ENCODE results near the gene RPTOR. TPM values are rescaled to one million over a fixed set of nuclear protein-coding genes. Genes with fewer than 3 reads are reported as not detected.
A peak's percentile ranks its signal among the peaks of the same experiment; 100 is the strongest.

RPTOR gene
- polyA plus RNA-seq, 1 of the 3 experiments (the other 2 are of a cell fraction) = 14.9 TPM

DNA sequence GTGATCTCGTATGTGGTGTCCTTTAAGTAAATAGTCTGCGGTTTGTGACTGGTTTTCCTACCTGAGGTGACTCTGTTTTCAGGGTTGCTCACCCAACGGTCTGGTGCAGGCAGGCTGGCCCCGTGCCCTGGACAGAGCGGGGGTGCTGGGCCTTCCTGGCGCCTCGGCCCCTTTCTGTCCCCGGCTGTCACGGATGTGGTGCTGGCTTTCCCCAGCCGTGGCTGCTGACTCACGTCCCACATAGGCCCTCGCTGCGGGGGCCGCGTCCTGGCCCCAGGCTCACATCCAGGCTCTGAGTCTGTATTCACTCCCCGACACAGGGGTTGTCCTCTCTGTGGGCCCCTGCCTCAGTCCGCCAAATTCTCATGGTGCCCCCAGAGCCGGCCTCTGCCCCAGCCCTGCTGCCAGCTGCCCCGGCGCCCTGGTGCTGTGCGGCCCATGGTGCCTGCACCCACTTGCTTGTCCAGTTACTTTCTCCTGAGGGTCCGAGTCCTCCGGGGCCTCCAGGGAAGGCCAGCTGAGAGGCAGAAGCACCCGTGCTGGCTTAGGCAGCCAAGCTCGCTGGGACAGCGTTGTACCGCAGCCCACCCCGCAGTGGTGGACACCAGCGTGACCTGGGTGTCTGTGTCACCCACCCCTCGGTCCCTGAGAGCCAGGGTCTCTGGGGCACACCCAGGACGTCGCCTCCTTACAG is 452.9 kb downstream of the RPTOR start:
- Histone ChIP-seq H3K9me2 (no peaks in the 10 kb centered on the region), H3K27me3 (ENCODE audit: insufficient read depth) (peaks cover 2% of the 10 kb centered on the region; the same call in 1 of the 2 replicates), H3K9me3 (no peaks in the 10 kb centered on the region), H3K4me3 (ENCODE audit: low read depth in 2 of 2, low read length in 1 of 2) (no peak overlapping the region), H3K4me1 (ENCODE audit: control insufficient read depth in 1 of 2, insufficient read depth in 2 of 2, low read depth in 1 of 2, low read length in 1 of 2) (peaks cover 15 to 18% of the 10 kb centered on the region in 2 experiments; a peak in 1 of 4 replicates), H4K20me1 (ENCODE audit: insufficient read depth) (peaks cover 21% of the 10 kb centered on the region; the same call in 1 of the 2 replicates), H3K9ac (no peak overlapping the region), H3K36me3 (replicated peaks in 1 of 2; ENCODE audit: control insufficient read depth in 1 of 2, insufficient read depth in 2 of 2, low read length in 1 of 2) (peaks cover 15 to 49% of the 10 kb centered on the region in 2 experiments), H3K79me2 (ENCODE audit: insufficient read depth) (peaks cover 17% of the 10 kb centered on the region), H2AFZ (ENCODE audit: low read depth) (no peak overlapping the region), H3F3A (replicated peaks; ENCODE audit: insufficient read depth) (peaks cover 12% of the 10 kb centered on the region), H3K4me2 (no peak overlapping the region), H3K27ac (ENCODE audit: low read depth in 2 of 2, low read length in 1 of 2) (no peak overlapping the region)
- peak; percentile 30 for DNase-seq
- WGBS (ENCODE audit: low lambda C conversion rate) = 90% methylated on average over 18 of the region's 32 CpGs
- TF ChIP-seq SIN3A (IDR thresholded peaks at IDR 0.05; ENCODE audit: borderline replicate concordance, low read depth, low read length) = no peak
- TF ChIP-seq RXRA (IDR thresholded peaks at IDR 0.05; ENCODE audit: borderline replicate concordance, low read depth) = no peak
- no peak for TF ChIP-seq YY1 (IDR thresholded peaks at IDR 0.05; ENCODE audit: low read depth)
- no peak for TF ChIP-seq TCF12 (IDR thresholded peaks at IDR 0.05)
- no peak for TF ChIP-seq TAF1 (IDR thresholded peaks at IDR 0.05; ENCODE audit: borderline replicate concordance, low read depth, low read length)
- no peak for TF ChIP-seq NRF1 (IDR thresholded peaks at IDR 0.05; ENCODE audit: low read depth, low read length)
- TF ChIP-seq FOSL2 (IDR thresholded peaks at IDR 0.05; ENCODE audit: borderline replicate concordance, low read depth) = no peak
- POLR2A ChIA-PET = no interaction called here
- CTCF ChIA-PET = interaction anchor here (1.1 to 1.9 kb wide), 3 partner anchors 23 to 104 kb away, joined by 6 to 9 read pairs (median 7); no protein-coding TSS in a partner anchor

DNA sequence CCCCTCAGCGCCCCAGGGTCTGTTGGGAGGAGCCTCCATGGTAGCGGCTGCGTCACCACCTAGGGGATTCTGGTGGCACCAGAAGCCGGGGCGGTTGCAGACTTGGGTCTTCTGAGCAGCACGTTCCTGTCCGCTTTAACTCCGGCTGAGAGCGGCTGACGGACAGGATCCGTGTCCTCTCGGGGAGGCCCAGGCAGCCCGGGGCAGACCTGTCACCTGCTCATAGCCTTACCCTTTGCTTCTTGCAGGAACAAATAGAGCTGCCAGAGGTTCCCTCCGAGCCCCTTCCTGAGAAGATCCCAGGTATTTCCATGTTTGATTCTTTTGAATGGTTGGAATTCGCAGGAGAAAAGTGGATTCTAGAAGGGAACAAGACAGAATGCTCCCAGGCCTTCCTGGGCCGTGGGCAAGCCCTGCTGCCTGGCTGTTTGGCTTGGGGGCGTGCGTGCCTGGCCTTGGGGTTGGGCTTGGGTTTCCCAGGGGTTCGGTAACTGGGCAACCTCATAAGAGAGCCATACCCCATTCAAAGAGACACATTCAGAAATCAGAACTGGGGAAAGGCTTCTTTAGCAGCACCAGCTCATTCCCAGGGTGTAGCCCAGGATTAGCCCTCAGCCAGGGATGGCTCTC is 453.6 kb downstream of the RPTOR start:
- no peak overlapping the region for H3K4me3 ChIP-seq (ENCODE audit: low read depth in 2 of 2, low read length in 1 of 2)
- no peaks in the 10 kb centered on the region for H3K9me3 ChIP-seq
- H3K9ac ChIP-seq = no peak overlapping the region
- no peaks in the 10 kb centered on the region for H3K9me2 ChIP-seq
- POLR2A ChIA-PET = no interaction called here
- WGBS (ENCODE audit: low lambda C conversion rate) = 95% methylated on average over 15 of the region's 19 CpGs
- CTCF ChIA-PET = interaction anchor here (0.7 to 1.9 kb wide), 5 partner anchors 22 to 1254 kb away, joined by 3 to 9 read pairs (median 6); no protein-coding TSS in a partner anchor
- H4K20me1 ChIP-seq (ENCODE audit: insufficient read depth) = peaks cover 27% of the 10 kb centered on the region
- peaks cover 11 to 14% of the 10 kb centered on the region in 2 experiments; a peak in 1 of 4 replicates for H3K4me1 ChIP-seq (ENCODE audit: control insufficient read depth in 1 of 2, insufficient read depth in 2 of 2, low read depth in 1 of 2, low read length in 1 of 2)
- no peak overlapping the region for H3K4me2 ChIP-seq
- peaks cover 10% of the 10 kb centered on the region; the same call in 1 of the 2 replicates for H3K79me2 ChIP-seq (ENCODE audit: insufficient read depth)
- H3F3A ChIP-seq (replicated peaks; ENCODE audit: insufficient read depth) = peaks cover 16% of the 10 kb centered on the region
- DNase-seq = peak; percentile 26
- peaks cover 15 to 49% of the 10 kb centered on the region in 2 experiments for H3K36me3 ChIP-seq (replicated peaks in 1 of 2; ENCODE audit: control insufficient read depth in 1 of 2, insufficient read depth in 2 of 2, low read length in 1 of 2)
- TF ChIP-seq ELF1 (IDR thresholded peaks at IDR 0.05) = no peak
- no peak for TF ChIP-seq EZH2phosphoT487 (IDR thresholded peaks at IDR 0.05; ENCODE audit: borderline replicate concordance, low read depth)
- TF ChIP-seq, protein P1, sequence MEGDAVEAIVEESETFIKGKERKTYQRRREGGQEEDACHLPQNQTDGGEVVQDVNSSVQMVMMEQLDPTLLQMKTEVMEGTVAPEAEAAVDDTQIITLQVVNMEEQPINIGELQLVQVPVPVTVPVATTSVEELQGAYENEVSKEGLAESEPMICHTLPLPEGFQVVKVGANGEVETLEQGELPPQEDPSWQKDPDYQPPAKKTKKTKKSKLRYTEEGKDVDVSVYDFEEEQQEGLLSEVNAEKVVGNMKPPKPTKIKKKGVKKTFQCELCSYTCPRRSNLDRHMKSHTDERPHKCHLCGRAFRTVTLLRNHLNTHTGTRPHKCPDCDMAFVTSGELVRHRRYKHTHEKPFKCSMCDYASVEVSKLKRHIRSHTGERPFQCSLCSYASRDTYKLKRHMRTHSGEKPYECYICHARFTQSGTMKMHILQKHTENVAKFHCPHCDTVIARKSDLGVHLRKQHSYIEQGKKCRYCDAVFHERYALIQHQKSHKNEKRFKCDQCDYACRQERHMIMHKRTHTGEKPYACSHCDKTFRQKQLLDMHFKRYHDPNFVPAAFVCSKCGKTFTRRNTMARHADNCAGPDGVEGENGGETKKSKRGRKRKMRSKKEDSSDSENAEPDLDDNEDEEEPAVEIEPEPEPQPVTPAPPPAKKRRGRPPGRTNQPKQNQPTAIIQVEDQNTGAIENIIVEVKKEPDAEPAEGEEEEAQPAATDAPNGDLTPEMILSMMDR (IDR thresholded peaks at IDR 0.05) = no peak
- H3K27me3 ChIP-seq (ENCODE audit: insufficient read depth) = peaks cover 8% of the 10 kb centered on the region
- H2AFZ ChIP-seq (ENCODE audit: low read depth) = no peak overlapping the region
- H3K27ac ChIP-seq (ENCODE audit: low read depth in 2 of 2, low read length in 1 of 2) = no peak overlapping the region
